ENCODE measurements around the gene RNLS.

RNLS gene

DNA sequence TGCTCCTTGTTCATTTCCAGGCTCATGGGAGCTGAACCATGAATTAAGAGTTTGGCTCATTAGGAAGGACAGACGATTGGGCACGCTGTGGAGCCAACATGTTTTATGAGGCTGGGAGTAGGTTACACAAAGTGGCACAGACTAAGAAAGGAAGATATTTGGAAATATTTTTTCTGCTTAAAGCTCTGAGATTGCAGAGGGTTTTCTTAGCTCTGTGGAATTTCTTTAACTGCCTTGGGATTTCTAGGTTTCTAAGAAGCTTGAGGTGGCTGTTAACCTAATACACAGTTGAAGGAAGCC, 344.6 kb downstream of the RNLS start:
- DNase-seq (ENCODE audit: low read depth), result no peak
- H3K4me3 ChIP-seq (ENCODE audit: low read length), result no peak overlapping the region
- TF ChIP-seq CTCF (conservative IDR thresholded peaks at IDR 0.05; ENCODE audit: low read length), result no peak

DNA sequence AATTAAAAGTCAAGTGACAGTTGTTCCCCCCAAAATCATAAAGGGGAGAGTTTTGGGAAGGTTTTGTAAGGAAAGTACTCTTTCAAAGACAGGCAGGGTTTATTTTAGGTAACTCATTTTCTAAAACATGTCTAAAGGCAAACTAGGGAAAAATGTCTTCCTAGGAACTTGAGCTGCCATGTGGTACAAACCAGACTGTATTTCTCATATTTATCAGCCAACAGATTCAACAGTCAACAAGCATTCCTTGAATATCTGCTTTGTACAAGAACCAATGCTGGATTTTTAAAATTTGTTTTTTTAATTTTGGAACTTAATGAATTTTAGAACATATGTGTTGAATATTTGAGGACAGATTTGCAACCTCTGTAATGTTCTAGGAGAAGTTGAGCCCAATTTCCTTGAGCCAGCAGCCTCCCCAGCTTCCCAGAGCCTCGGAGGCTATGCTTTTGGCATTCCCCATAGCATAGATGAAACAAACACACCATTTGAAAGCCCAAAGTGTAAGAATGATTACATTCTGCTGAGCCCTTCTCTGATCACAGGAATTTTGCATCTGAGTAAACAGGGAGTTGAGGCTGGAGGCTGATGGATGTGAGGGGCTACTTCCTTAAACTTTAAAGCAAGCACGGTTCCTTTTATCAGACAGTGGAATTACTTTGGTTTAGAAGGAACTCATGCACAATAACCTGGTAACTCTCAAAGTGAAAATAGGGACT, 345.1 kb downstream of the RNLS start:
- TF ChIP-seq CTCF (conservative IDR thresholded peaks at IDR 0.05; ENCODE audit: low read length), result no peak
- DNase-seq (ENCODE audit: low read depth), result peak; percentile 53
- no peak overlapping the region for H3K4me3 ChIP-seq (ENCODE audit: low read length)

GRCh38 chr10:88236121-88236743, 346.9 kb downstream of the RNLS start:
- no peak for TF ChIP-seq CTCF (conservative IDR thresholded peaks at IDR 0.05; ENCODE audit: low read length)
- H3K4me3 ChIP-seq (ENCODE audit: low read length), result no peak overlapping the region
- DNase-seq (ENCODE audit: low read depth), result no peak

GRCh38 chr10:88234297-88234696, 348.8 kb downstream of the RNLS start:
- TF ChIP-seq CTCF (conservative IDR thresholded peaks at IDR 0.05; ENCODE audit: low read length), result no peak
- H3K4me3 ChIP-seq (ENCODE audit: low read length), result no peak overlapping the region
- no peak for DNase-seq (ENCODE audit: low read depth)

DNA sequence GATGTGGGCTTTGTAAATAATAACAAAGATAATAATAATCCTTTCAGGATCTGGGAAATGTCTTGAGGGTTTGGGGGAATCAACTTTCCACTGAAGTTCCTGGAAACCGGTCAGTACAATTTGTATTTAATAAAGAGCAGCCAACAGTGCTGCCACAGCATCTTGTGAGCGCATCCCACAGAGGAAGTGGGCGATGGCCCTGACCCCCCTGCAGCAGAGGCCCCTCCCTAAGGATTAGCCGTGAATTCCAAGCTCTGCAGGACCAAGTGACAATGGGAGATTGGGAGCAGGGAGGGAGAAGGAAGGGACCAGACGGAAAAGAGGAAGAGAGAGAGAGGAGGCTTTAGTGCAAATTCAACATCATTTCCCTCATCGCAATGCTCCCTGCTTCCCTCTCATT, 349.2 kb downstream of the RNLS start:
- no peak overlapping the region for H3K4me3 ChIP-seq (ENCODE audit: low read length)
- TF ChIP-seq CTCF (conservative IDR thresholded peaks at IDR 0.05; ENCODE audit: low read length), result no peak
- no peak for DNase-seq (ENCODE audit: low read depth)

DNA sequence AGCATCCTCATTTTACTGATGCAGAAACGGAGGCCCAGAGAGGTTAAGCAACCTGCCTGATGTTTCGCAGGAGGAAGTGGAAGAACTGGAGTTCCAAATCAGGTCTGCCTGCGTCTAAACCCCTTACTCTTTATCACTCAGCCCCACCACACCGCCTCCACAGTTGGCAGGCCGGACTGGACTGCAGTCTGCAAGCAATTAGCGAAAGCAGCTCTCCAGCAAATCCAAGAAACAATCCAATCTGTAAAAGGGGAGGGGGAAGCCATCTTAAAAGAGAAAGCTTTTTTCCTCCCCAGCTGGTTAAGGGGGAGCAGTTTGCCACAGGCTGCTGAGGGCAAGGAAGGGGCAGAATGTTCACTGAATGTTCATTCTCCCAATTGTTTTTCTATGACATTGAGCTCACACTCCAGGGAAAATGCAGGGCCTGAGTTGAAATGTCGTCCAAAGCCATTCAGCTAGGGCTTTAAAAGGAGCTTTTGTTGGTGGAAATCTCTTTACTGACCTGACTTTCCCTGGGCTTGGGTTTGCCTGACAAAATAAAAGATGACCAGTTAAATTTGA, 350.1 kb downstream of the RNLS start:
- no peak for DNase-seq (ENCODE audit: low read depth)
- H3K4me3 ChIP-seq (ENCODE audit: low read length), result no peak overlapping the region
- TF ChIP-seq CTCF (conservative IDR thresholded peaks at IDR 0.05; ENCODE audit: low read length), result no peak
